Epidermal melanocyte (primary cell): ENCODE data around the gene DDIAS.
"Not testable (repeated sequence)": the region's sequence is repeated elsewhere in the genome, so short reads cannot be mapped to it uniquely, and the experiment has no call there.

Experiments used
- DNase-seq: peaks from one replicate; pipeline ENCODE4 v3.0.0; 2011; ENCODE audit warnings: low spot score; ENCODE audit not compliant: insufficient read length

DDIAS gene

GRCh38 chr11:82924522-82925224 lies 23.1 kb downstream of the DDIAS start:
- no peak for DNase-seq

GRCh38 chr11:82927264-82927880 lies 25.8 kb downstream of the DDIAS start:
- DNase-seq: peak; percentile 30

GRCh38 chr11:82929121-82929520 lies 27.6 kb downstream of the DDIAS start:
- no peak for DNase-seq

- no peak for DNase-seq
Observed at GRCh38 chr11:82930229-82930628, 28.7 kb downstream of the DDIAS start.

- no peak for DNase-seq
Observed at GRCh38 chr11:82930734-82931133, 29.2 kb downstream of the DDIAS start.

GRCh38 chr11:82932564-82932963 lies 31.0 kb downstream of the DDIAS start:
- DNase-seq: no peak

- DNase-seq: no peak
Observed at GRCh38 chr11:82936261-82936660, 34.7 kb downstream of the DDIAS start.

- DNase-seq: no peak
Observed at GRCh38 chr11:82937554-82937953, 36.0 kb downstream of the DDIAS start.

GRCh38 chr11:82939456-82939855 lies 37.9 kb downstream of the DDIAS start:
- DNase-seq: no peak

- no peak for DNase-seq
Observed at GRCh38 chr11:82942376-82942775, 40.8 kb downstream of the DDIAS start.

GRCh38 chr11:82943430-82943829 lies 41.9 kb downstream of the DDIAS start:
- not testable (repeated sequence) for DNase-seq

GRCh38 chr11:82944198-82944597 lies 42.7 kb downstream of the DDIAS start:
- DNase-seq: no peak

- DNase-seq: not testable (repeated sequence)
Observed at GRCh38 chr11:82945041-82945440, 43.5 kb downstream of the DDIAS start.

GRCh38 chr11:82945682-82946081 lies 44.1 kb downstream of the DDIAS start:
- DNase-seq: no peak

GRCh38 chr11:82949352-82949751 lies 47.8 kb downstream of the DDIAS start:
- DNase-seq: no peak

GRCh38 chr11:82950502-82950901 lies 49.0 kb downstream of the DDIAS start:
- DNase-seq: not testable (repeated sequence)

GRCh38 chr11:82955736-82956453 lies 54.4 kb downstream of the DDIAS start:
- not testable (repeated sequence) for DNase-seq

- no peak for DNase-seq
Observed at GRCh38 chr11:82959987-82960778, 58.6 kb downstream of the DDIAS start.

GRCh38 chr11:82960779-82961143 lies 59.2 kb downstream of the DDIAS start:
- DNase-seq: no peak

GRCh38 chr11:82962021-82962420 lies 60.5 kb downstream of the DDIAS start:
- DNase-seq: not testable (repeated sequence)

GRCh38 chr11:82967381-82967780 lies 65.8 kb downstream of the DDIAS start:
- no peak for DNase-seq

GRCh38 chr11:82969811-82970210 lies 68.3 kb downstream of the DDIAS start:
- no peak for DNase-seq
